Measurements from ENCODE around the gene UBFD1.

DNA sequence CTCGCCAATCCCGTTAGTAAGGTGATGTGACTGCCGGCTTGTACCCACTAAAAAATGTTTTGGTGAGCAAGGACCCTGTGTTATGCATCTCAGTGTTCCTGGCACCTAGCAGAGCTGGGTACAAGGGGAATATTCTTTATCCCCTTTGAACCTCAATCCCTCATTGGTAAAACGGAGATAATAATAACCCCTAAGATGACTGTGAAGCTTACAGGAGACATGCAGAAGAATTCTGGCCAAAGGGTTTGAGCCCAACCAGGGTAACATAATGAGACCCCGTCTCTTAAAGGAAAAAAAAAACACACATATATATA, 48.1 kb upstream of the UBFD1 start:
- TF ChIP-seq, protein P1, sequence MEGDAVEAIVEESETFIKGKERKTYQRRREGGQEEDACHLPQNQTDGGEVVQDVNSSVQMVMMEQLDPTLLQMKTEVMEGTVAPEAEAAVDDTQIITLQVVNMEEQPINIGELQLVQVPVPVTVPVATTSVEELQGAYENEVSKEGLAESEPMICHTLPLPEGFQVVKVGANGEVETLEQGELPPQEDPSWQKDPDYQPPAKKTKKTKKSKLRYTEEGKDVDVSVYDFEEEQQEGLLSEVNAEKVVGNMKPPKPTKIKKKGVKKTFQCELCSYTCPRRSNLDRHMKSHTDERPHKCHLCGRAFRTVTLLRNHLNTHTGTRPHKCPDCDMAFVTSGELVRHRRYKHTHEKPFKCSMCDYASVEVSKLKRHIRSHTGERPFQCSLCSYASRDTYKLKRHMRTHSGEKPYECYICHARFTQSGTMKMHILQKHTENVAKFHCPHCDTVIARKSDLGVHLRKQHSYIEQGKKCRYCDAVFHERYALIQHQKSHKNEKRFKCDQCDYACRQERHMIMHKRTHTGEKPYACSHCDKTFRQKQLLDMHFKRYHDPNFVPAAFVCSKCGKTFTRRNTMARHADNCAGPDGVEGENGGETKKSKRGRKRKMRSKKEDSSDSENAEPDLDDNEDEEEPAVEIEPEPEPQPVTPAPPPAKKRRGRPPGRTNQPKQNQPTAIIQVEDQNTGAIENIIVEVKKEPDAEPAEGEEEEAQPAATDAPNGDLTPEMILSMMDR (IDR thresholded peaks at IDR 0.05), result no peak
- TF ChIP-seq POLR2A (IDR thresholded peaks at IDR 0.05), result no peak
